ENCODE results near the gene JAML.

The JAML gene

GRCh38 chr11:118215765-118216164, 9.0 kb downstream of the JAML start:
- DNase-seq (ENCODE audit: low read depth) = no peak

DNA sequence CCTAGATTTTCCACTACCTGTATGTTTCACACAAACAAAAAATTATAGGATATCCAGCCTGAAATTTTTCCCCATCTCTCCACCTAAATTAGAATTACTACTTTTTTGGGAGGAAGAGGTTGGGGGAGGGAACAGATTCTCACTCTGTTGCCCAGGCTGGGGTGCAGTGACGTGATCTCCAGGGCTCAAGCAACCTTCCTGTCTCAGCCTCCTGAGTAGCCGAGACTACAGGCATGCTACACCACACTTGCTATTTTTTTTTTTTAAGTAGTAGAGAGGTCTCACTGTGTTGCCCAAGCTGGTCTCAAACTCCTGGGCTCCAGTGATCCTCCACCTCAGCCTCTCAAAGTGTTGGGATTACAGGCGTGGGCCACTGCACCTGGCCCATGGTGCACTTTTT, 9.5 kb downstream of the JAML start:
- no peak for DNase-seq (ENCODE audit: low read depth)

DNA sequence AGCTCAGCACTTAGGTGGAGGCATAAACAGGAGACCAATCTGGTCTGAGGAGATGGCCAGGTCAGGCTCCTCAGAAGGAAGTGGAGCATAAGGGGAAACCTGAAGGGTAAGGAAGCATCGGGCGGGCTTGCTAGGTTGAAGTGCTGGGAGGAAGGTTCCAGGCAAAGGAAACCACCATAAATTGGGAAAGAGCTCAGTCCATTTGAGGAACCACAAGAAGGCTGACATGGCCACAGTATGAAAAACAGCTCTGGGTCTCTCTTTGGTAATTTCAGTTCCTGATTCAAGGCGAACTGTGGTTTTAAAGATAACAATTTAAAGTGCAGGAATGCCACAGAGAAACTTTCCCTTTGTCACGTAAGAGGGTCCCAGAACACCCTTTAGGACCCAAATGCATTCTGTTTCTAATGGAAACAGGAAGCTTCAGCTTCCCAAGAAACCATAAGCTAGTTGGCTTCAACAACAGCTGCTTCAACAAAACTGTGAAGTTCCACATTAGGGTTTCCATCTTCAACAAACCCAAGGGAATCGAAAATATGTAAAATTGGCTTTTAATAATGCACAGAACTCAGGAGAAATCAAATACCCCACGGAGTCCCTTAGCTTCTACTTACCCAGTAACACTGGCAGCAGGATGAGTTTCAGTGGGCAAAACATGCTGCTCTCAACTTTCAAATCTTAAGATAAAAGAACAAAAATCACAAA, 10.4 kb downstream of the JAML start:
- no peak for DNase-seq (ENCODE audit: low read depth)

DNA sequence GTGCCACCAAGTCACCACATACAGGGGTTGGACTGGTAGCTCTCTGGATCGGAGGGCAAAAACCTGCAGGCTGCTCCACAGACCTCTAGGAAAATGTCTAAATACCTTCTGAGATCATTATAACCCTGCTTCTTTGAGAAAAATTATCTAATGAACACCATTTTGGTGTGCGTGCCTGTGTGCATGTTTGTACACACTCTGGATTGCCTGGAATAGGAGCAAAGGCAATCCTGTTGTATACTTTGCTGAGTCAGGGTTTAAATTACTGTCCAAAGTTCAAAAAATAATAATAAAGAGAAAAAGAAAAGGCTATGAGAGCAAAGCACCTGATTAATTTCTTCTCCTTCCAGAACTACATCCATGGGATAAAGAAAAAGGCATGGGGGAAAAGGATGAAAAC, 11.0 kb downstream of the JAML start:
- DNase-seq (ENCODE audit: low read depth) = no peak

DNA sequence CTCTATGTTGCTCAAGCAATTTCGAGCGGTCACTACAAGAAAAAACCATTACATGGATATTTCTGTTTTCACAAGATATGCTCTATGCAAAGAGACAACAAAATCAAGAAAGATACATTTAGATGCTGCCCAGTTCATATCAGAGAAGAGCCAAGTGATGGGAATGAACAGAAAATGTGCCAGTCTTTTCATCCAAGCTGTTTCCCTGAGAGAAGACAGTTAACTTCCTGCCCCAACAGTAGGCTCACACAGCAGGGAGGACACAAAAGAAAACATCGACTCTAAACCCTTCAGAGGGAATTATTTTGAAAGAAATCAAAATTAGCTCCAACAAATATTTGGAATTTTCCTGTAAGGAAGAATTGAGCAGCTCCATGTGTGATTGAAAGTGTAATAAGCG, 11.6 kb downstream of the JAML start:
- no peak for DNase-seq (ENCODE audit: low read depth)

DNA sequence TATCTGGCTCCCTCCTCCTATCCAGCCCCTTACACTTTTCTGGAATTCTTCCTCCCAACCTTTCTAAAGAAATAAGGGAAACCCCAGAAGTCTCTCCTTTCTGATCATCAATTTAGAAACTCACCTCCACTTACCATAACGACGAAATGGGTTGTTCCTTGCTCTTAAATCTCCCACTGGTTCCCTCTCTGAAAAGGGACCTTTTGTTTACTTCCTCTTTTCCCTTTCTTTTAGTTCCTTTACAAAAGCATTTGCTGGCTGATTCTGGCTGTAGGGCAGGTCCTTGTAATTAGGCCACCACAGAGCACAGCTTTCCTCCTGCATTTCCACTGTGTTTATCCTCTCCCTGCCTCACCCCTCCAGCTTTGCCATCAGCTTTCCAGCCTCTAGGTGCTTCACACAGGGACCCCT, 12.0 kb downstream of the JAML start:
- no peak for DNase-seq (ENCODE audit: low read depth)

DNA sequence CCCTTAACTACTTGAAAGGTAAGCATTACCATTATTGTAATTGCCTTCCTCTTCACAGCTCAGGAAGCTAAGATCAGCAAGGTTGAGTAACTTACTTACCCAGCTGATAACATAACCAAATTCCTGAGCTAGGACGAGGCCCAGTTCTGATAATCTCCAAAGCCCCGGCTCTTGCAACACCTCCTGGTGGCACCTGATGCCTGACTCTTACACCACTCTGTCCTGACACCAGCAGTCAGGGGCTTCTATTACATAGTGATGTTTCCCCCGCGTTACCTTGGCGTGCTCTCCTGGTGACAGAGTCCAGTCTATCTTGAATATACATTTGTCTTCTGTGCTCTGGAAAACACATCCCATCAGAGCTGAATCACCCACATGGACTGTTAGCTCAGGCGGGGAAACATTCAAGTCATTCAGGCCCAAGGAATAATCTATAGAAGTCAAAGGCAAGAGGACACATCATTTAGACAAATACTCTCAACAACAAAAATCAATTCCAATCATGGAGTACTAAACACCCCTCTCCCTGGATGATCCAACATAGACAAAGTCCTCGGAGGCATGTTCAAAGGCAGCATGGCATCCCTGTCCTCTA, 12.6 kb downstream of the JAML start:
- DNase-seq (ENCODE audit: low read depth) = no peak

DNA sequence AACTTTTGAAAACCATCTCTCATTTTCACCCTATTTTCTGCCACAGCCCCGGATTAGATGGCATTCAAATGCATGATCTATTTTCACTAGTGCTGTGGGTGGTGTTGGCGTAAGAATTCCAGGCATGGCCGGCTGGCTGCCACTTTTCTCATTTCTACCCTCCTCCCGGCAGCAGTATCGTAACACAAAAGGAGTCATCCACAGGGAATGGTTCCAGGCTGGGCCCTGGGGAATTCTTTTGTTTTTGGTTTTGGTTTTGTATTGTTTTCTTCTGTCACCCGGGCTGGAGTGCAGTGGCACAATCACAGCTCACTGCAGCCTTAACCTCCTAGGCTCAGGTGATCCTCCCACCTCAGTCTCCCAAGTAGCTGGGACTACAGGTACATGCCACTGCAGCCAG, 13.8 kb downstream of the JAML start:
- no peak for DNase-seq (ENCODE audit: low read depth)

GRCh38 chr11:118210323-118210722, 14.5 kb downstream of the JAML start:
- no peak for DNase-seq (ENCODE audit: low read depth)

- DNase-seq (ENCODE audit: low read depth) = no peak
Observed at GRCh38 chr11:118209033-118209432, 15.8 kb downstream of the JAML start.

- no peak for DNase-seq (ENCODE audit: low read depth)
Observed at GRCh38 chr11:118207079-118207478, 17.7 kb downstream of the JAML start.

GRCh38 chr11:118206391-118207031, 18.3 kb downstream of the JAML start:
- DNase-seq (ENCODE audit: low read depth) = no peak

- no peak for DNase-seq (ENCODE audit: low read depth)
Observed at GRCh38 chr11:118205606-118206378, 19.0 kb downstream of the JAML start.

DNA sequence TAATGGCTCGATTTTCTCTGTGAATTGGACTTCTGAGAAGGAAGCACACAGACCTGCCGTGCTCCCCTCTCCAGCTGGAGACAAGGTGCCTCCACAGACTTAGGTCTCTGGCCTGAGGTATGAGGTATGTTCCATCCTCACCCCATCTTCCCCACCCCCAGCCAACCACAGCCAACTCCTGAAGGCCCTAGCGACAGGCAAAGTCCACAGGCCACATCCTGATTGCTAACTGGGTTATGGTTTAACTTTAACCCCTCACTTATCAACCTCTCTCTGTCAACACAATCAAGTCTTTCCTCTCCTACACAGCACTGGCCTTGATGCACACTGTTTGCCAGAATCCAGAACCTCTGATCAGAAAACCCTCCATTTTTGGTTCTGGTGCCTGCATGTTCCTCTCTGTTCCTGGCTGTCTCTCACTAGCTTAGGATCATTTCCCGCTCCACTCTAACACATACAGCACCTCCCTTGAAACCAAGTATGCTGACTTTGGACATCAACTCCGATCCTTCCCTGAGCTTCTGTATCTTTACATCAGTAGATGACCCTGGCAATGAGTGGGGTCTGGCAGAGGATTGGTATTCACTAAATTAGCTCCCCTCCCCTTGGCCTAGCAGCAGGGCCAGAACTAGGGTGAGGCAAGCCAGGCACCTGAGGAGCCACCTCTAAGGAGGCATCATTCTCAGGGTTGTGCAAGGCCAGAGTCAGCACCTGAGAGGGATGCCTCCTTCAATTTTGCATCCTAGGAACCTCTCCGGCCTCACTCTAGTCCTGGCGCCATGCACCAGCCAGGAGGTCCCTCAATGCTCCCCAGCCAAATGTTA, 22.0 kb downstream of the JAML start:
- DNase-seq (ENCODE audit: low read depth) = no peak

- no peak for DNase-seq (ENCODE audit: low read depth)
Observed at GRCh38 chr11:118201966-118202365, 22.8 kb downstream of the JAML start.

DNA sequence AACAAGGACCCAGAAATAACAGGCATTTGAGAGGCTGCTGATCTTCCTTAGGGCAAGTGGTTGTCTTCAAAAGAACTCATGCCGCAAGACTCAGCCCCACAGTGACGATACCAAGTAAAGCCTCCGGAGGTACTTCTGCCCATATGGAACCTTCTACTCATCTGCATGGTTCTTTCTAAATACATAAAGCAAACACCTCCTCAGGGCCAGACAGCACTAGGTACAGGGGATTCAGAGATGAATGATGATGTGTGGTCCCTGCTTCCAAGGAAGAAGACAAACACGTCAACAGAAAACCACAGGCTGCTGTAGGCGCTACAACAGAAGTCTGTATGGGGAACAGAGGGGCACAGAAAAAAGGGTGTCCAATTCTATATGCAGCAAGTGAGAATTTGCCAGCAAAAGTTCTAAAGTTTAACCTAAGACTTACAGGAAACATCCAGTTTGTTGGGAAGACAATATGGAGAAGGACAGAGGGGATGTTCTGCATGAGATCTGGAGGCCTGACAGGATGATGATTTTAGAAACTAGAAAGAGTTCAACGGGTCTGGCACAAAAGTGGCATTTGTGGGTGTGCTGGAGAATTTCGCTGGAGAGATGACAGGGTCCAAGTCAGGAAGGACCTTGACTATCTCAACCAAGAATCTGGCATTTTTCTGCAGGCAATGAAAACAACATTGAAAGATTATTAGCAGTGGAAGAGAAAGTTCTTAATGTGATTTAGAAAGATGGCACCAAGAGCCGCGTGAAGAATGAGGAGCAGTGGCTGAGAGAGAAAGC, 23.7 kb downstream of the JAML start:
- DNase-seq (ENCODE audit: low read depth) = no peak

- no peak for DNase-seq (ENCODE audit: low read depth)
Observed at GRCh38 chr11:118200497-118200896, 24.3 kb downstream of the JAML start.

GRCh38 chr11:118199135-118199534, 25.7 kb downstream of the JAML start:
- no peak for DNase-seq (ENCODE audit: low read depth)

DNA sequence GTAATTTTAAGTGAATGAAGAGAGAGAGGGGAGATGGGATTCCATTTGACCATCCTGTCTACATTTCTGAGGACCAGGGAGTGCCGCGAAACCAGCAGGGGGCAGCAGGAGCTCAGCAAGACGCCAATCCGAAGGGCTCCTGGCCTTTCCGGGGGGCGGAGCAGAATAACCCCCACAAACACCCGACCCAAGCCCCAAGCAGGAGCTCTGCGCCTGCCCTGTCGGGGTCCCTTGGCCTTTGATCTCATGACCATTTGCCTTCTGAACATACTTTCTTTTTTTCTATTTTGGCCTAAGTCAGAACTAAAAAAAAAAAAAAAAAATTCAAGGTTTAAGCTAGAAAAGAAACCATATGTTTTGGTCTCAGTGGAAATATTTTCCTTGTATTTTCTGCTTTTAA, 26.4 kb downstream of the JAML start:
- peak; percentile 74 for DNase-seq (ENCODE audit: low read depth)

DNA sequence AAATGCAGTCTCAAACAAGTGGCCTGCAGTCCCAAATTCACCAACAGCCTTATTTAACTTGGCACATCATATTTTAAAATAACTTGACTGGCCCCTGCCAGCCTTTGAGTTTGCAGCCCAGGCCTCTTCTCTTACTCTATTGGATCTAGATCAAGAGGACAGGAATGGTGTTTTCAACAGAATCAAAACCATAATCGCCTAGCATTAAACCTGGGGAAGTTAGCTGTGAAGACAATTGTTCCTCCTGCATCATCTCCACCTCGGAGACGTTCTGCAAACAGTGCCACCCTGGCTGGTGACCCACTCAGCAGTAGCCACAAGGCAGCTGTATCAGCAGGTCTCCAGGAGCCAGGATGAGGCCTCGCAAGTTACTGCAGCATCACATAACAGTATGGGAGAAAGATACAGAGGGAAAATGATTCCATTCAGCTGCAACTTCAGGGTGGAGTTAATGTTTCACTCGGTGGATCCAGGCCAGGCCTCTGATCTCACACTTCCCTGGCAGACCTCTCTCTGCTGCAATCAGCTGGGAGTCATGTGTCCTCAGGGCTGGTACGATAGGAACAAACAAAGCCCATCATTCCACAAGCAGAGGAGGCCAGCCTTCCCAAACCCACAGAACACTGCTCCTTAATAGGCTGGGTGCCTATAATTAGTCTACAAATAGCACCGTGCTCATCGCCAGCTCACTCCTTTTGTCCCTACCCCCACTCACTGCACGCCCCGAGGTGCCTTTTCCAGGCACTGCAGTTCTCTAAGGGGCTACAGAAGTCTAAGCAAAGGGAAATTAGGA, 29.8 kb downstream of the JAML start:
- peak; percentile 42 for DNase-seq (ENCODE audit: low read depth)

Measured in ELR (cell line).